Prostate gland (tissue), 2 donors: Measurements from ENCODE around the gene RXRA.

ENCODE experiments used
- CTCF ChIP-seq, 4 experiments: fragments of 200-600 bp in 2 of 4; fragments of 450-650 bp in 2 of 4; sonication (generic) in 2 of 4; IDR thresholded peaks; 1 replicate in 3 of 4; 2 replicates in 1 of 4; pipeline ENCODE4 v1.5.1; 2016 to 2019; ENCODE audit warnings: antibody characterized with exemption in 4 of 4, mild to moderate bottlenecking in 2 of 4, moderate library complexity in 2 of 4
- POLR2A ChIP-seq: fragments of 450-650 bp; IDR thresholded peaks from one replicate; pipeline ENCODE4 v1.6.1; 2016; ENCODE audit warnings: antibody characterized with exemption, mild to moderate bottlenecking

GRCh38 chr9:134356496-134357470 lies 30.5 kb downstream of the RXRA start:
- no peak for TF ChIP-seq CTCF (IDR thresholded peaks at IDR 0.05)
- TF ChIP-seq POLR2A = no peak
